Gastrocnemius medialis (tissue), 4 donors: Measurements from ENCODE around the gene VSTM1. TPM values are rescaled to one million over a fixed set of nuclear protein-coding genes. Genes with fewer than 3 reads are reported as not detected.
"Not testable (repeated sequence)": the region's sequence is repeated elsewhere in the genome, so short reads cannot be mapped to it uniquely, and the experiment has no call there.

Source experiments
- ATAC-seq, 2 donors: fragments of 150-250 bp; one replicate each; pipeline ENCODE4 v1.9.1; 2016
- DNase-seq, 2 donors: peaks; one replicate each; pipeline ENCODE4 v3.0.0-alpha.2; 2019
- H3K27ac ChIP-seq, 4 donors: fragments of 200-600 bp; sonication (generic); 1 replicate in 1 of 4; 2 replicates in 3 of 4; pipeline ENCODE4 v1.5.1; 2016 to 2018; ENCODE audit warnings: mild to moderate bottlenecking in 2 of 4, moderate library complexity in 1 of 4
- H3K27me3 ChIP-seq, 3 donors: fragments of 200-600 bp; sonication (generic) in 2 of 3; 1 replicate in 1 of 3; 2 replicates in 2 of 3; pipeline versions ENCODE4 v1.5.1 to v1.6.0; 2016 to 2019; ENCODE audit warnings: mild to moderate bottlenecking in 1 of 3, moderate library complexity in 1 of 3
- H3K36me3 ChIP-seq, 2 donors: fragments of 200-600 bp; sonication (generic) in 1 of 2; one replicate each; pipeline ENCODE4 v1.5.1; 2017 to 2018
- H3K4me1 ChIP-seq, 2 donors: fragments of 200-600 bp; sonication (generic) in 1 of 2; one replicate each; pipeline ENCODE4 v1.5.1; 2016 to 2017; ENCODE audit warnings: mild to moderate bottlenecking in 2 of 2
- H3K4me3 ChIP-seq, 4 donors: fragments of 200-600 bp; sonication (generic) in 3 of 4; 1 replicate in 1 of 4; 2 replicates in 3 of 4; pipeline ENCODE4 v1.5.1; 2016 to 2019; ENCODE audit warnings: mild to moderate bottlenecking in 2 of 4
- H3K9me3 ChIP-seq, 3 donors: fragments of 200-600 bp; sonication (generic) in 2 of 3; 1 replicate in 1 of 3; 2 replicates in 2 of 3; pipeline ENCODE4 v1.5.1; 2016 to 2019
- CTCF ChIP-seq, 5 experiments: fragments of 450-650 bp in 3 of 5; fragments of 200-600 bp in 2 of 5; sonication (generic) in 2 of 5; IDR thresholded peaks in 4 of 5; conservative IDR thresholded peaks in 1 of 5; 1 replicate in 4 of 5; 2 replicates in 1 of 5; pipeline ENCODE4 v1.5.1; 2016 to 2019; ENCODE audit warnings: antibody characterized with exemption in 5 of 5, mild to moderate bottlenecking in 3 of 5, moderate library complexity in 3 of 5
- POLR2A ChIP-seq, 2 donors: fragments of 450-650 bp; IDR thresholded peaks; one replicate each; pipeline ENCODE4 v1.6.1; 2017; ENCODE audit warnings: antibody characterized with exemption in 2 of 2, mild to moderate bottlenecking in 2 of 2, moderate library complexity in 2 of 2
- in situ Hi-C, 4 donors: fragments of 200-750 bp; cut with MboI; loops; one replicate each; pipeline versions ENCODE4 v1.15.0 to v1.8.0; 2017; ENCODE audit warnings: low sequenced_read_pairs in 4 of 4
- intact Hi-C: fragments of 100-400 bp; cut with DNase I; formaldehyde crosslinking; loops from one replicate; pipeline ENCODE4 v1.15.1; 2023; ENCODE audit warnings: low total_unique reads
- total RNA-seq, 4 donors: library from RNA; depleted of rRNA; stranded (reverse); fragments of >200 nt; gene quantifications; one replicate each; pipeline versions ENCODE4 v1.1.0 to v1.2.3, GENCODE V29; 2016

VSTM1 gene
- total RNA-seq, 4 donors from 2014 or later: not detected

DNA sequence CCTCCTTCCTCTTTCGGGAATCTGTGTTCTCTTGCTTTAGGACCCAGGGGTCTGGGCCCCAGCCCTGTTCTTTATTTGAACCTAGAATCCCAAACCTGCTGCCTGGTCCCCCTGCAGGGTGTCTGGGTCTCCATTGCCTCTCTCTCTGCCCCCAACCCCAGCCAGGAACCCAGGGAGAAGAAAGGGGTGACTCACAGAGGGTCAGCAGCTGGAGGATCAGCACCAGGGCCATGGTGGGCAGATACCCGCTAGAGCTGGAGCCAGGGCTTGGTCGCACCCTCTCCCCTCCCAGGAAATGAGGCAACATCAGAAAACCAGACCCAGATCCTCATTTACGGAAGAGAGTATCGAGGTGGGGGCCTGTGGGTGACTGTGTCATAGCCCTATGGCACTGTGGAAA lies 36.9 kb upstream of the VSTM1 start, which contains the start of gene OSCAR:
OSCAR (minus strand) TSS at position 243 of the 400 bp plus-strand sequence; CDS start at position 232, 11 bp downstream.
- no peak for DNase-seq
- intact Hi-C loops: loop anchor here (5.0 kb wide), 1 partner anchor 123 kb away; no protein-coding TSS in a partner anchor
- H3K36me3 ChIP-seq: peaks cover 0 to under 1% of the 10 kb centered on the region in 2 donors
- H3K27me3 ChIP-seq: peaks cover 0 to 22% (median 9%) of the 10 kb centered on the region in 3 donors
- no peak for ATAC-seq
- in situ Hi-C loops: loop anchor here in 1 of 4 donors (25.0 kb wide), 1 partner anchor 1012 kb away; the partner anchor contains the start of gene PPP1R12C
- H3K4me1 ChIP-seq: peaks cover 10 to 14% of the 10 kb centered on the region in 2 donors
- no peak within 1 kb of the TSS for H3K4me3 ChIP-seq
- H3K27ac ChIP-seq: no peak within 1 kb of the TSS
- no peak for TF ChIP-seq CTCF (IDR thresholded peaks at IDR 0.05 in 4 of 5, conservative IDR thresholded peaks at IDR 0.05 in 1 of 5)
- TF ChIP-seq POLR2A (IDR thresholded peaks at IDR 0.05): no peak
- no peaks in the 10 kb centered on the region for H3K9me3 ChIP-seq

DNA sequence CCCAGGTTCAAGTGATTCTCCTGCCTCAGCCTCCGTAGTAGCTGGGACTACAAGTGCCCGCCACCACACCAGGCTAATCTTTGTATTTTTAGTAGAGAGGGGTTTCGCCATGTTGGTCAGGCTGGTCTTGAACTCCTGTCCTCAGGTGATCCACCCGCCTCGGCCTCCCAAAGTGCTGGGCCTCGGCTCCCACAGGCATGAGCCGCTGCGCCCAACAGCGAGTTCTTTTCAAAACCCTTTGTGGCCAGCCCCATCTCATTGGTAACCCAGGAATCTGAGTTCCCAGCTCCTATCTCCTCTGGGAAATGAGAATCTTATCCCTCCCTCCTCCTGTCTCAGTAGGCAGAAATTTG lies 36.2 kb upstream of the VSTM1 start:
- not testable (repeated sequence) for H3K9me3 ChIP-seq, ATAC-seq, H3K4me3 ChIP-seq, H3K27ac ChIP-seq, DNase-seq, H3K36me3 ChIP-seq
- Histone ChIP-seq H3K4me1 (peaks cover 10 to 16% of the 10 kb centered on the region in 2 donors), H3K27me3 (peaks cover 0 to 29% (median 16%) of the 10 kb centered on the region in 3 donors)
- in situ Hi-C loops (loop anchor here in 1 of 4 donors (25.0 kb wide), 1 partner anchor 1012 kb away; the partner anchor contains the start of gene PPP1R12C), intact Hi-C loops (loop anchor here (5.0 kb wide), 1 partner anchor 123 kb away; no protein-coding TSS in a partner anchor)

DNA sequence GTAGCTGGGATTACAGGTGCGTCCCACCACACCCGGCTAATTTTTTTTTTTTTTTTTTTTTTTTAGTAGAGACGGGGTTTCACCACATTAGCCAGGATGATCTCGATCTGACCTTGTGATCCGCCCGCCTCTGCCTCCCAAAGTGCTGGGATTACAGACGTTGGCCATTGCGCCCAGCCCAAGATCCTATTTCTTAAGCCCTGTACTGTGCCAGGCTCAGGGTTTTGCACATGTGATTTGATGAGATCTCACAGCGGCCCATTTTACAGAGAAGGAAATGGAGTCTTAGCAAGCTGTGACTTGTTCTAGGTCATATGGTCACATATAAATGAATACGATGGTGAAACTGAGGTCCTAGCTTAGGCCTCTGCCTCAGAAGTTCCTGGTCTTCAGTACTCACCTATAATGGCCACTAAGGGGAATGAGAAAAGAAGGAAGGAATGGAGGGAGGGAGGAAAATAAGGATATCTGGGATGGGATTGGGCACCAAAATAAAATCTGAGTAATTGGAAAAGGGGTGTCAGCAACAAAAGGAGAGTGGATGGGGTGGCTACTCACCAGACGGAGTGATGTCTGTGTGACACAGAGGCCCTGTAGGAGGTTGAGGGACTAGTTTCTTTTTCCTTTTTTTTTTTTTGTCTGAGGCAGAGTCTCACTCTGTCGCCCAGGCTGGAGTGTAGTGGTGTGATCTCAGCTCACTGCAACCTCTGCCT lies 35.6 kb upstream of the VSTM1 start:
- H3K36me3 ChIP-seq: no peaks in the 10 kb centered on the region
- intact Hi-C loops: no loop called here
- no peak for DNase-seq
- peaks cover 10 to 16% of the 10 kb centered on the region in 2 donors for H3K4me1 ChIP-seq
- in situ Hi-C loops: no loop called here
- no peak overlapping the region for H3K27ac ChIP-seq
- no peak for TF ChIP-seq CTCF (IDR thresholded peaks at IDR 0.05 in 4 of 5, conservative IDR thresholded peaks at IDR 0.05 in 1 of 5)
- no peak for TF ChIP-seq POLR2A (IDR thresholded peaks at IDR 0.05)
- peaks cover 0 to 34% (median 20%) of the 10 kb centered on the region in 3 donors for H3K27me3 ChIP-seq
- ATAC-seq: no peak
- no peak overlapping the region for H3K4me3 ChIP-seq
- H3K9me3 ChIP-seq: no peaks in the 10 kb centered on the region

GRCh38 chr19:54096617-54097106 lies 33.0 kb upstream of the VSTM1 start:
- Histone ChIP-seq H3K4me3 (peak overlapping the region in 2 of 4 donors; percentile 15 to 25), H3K9me3 (no peaks in the 10 kb centered on the region), H3K27ac (no peak overlapping the region), H3K4me1 (peaks cover 0 to 5% of the 10 kb centered on the region in 2 donors), H3K27me3 (peaks cover 0 to 41% (median 20%) of the 10 kb centered on the region in 3 donors), H3K36me3 (no peaks in the 10 kb centered on the region)
- in situ Hi-C loops (no loop called here), intact Hi-C loops (no loop called here)
- ATAC-seq: no peak
- no peak for DNase-seq
- TF ChIP-seq POLR2A (IDR thresholded peaks at IDR 0.05) (no peak), CTCF (IDR thresholded peaks at IDR 0.05 in 4 of 5, conservative IDR thresholded peaks at IDR 0.05 in 1 of 5) (no peak)

GRCh38 chr19:54095859-54096616 lies 32.3 kb upstream of the VSTM1 start:
- Histone ChIP-seq H3K4me3 (peak overlapping the region; percentile 20 to 37 (median 30)), H3K27me3 (peaks cover 0 to 41% (median 20%) of the 10 kb centered on the region in 3 donors)
- H3K9me3 ChIP-seq, H3K27ac ChIP-seq, H3K36me3 ChIP-seq, H3K4me1 ChIP-seq, DNase-seq, ATAC-seq, intact Hi-C loops, in situ Hi-C loops: not testable (repeated sequence)
